HepG2 (cell line): ENCODE measurements around the gene CCL18. TPM values are rescaled to one million over a fixed set of nuclear protein-coding genes. Genes with fewer than 3 reads are reported as not detected.

Experiments used
- ATAC-seq: fragments of 200-7000 bp; cut with Tn5 transposase; 3 replicates; pipeline ENCODE4 v1.9.1; 2020; ENCODE audit warnings: mild to moderate bottlenecking, moderate library complexity
- BruUV-seq: library from RNA; stranded (reverse); fragments of 400-500 nt; replicated peaks from 2 replicates; lab custom pipeline; 2021; lab: Mats Ljungman, UMichigan
- CTCF ChIA-PET: fragments of 300-600 bp; formaldehyde crosslinking; extraction: SDS; loops from one replicate; lab custom pipeline; 2021; ENCODE audit warnings: low total read pairs, inconsistent platforms, low intra/inter-chr PET ratio; lab: Yijun Ruan, JAX
- POLR2A ChIA-PET: fragments of 350-600 bp; sonication (Branson Sonifier 250); formaldehyde crosslinking; loops from one replicate; lab custom pipeline; 2020; ENCODE audit warnings: antibody characterized with exemption, inconsistent platforms; lab: Yijun Ruan, JAX
- DNase-seq: peaks from one replicate; pipeline ENCODE4 v3.0.0-alpha.2; 2015; ENCODE audit warnings: low spot score
- FAIRE-seq: peaks from 3 replicates; lab custom pipeline; 2011; peaks lifted over from hg19 to GRCh38; lab: Jason Lieb, UNC
- H2AFZ ChIP-seq: one replicate; pipeline ENCODE4 v1.6.1; 2011; ENCODE audit warnings: low read length, inconsistent platforms
- H3K27ac ChIP-seq: fragments of 300-600 bp; 3 replicates; pipeline ENCODE4 v1.8.0; 2011; ENCODE audit warnings: mixed run types, mild to moderate bottlenecking, mixed read lengths, low read length, inconsistent platforms; ENCODE audit not compliant: insufficient read depth; ENCODE audit errors: extremely low read length
- H3K27me3 ChIP-seq, 2 experiments: fragments of 200-600 bp in 1 of 2; 2 replicates in 1 of 2; 3 replicates in 1 of 2; pipeline versions ENCODE4 v1.6.0 to v1.8.0; 2011; ENCODE audit warnings: low read length in 2 of 2, mild to moderate bottlenecking in 2 of 2, moderate library complexity in 2 of 2, inconsistent platforms in 1 of 2; ENCODE audit not compliant: insufficient read depth in 2 of 2, control insufficient read depth in 1 of 2
- H3K36me3 ChIP-seq, 2 experiments: fragments of 200-600 bp in 1 of 2; replicated peaks in 1 of 2; 2 replicates in 1 of 2; 3 replicates in 1 of 2; pipeline versions ENCODE4 v1.5.1 to v1.8.0; 2011; ENCODE audit warnings: low read length in 2 of 2, inconsistent platforms in 1 of 2; ENCODE audit not compliant: insufficient read depth in 2 of 2, control insufficient read depth in 1 of 2
- H3K4me1 ChIP-seq: 2 replicates; pipeline ENCODE4 v1.5.1; 2012; ENCODE audit warnings: low read length, inconsistent platforms; ENCODE audit not compliant: insufficient read depth
- H3K4me2 ChIP-seq: 2 replicates; pipeline ENCODE4 v1.6.0; 2011; ENCODE audit warnings: low read depth, low read length, inconsistent platforms
- H3K4me3 ChIP-seq, 3 experiments: fragments of 200-600 bp in 1 of 3; sonication (generic), shearing (Covaris generic) in 1 of 3; replicated peaks in 1 of 3; 2 replicates each; pipeline ENCODE4 v1.5.1; 2011 to 2016; ENCODE audit warnings: low read length in 3 of 3, inconsistent platforms in 2 of 3, low read depth in 2 of 3, mild to moderate bottlenecking in 2 of 3, control low read depth in 1 of 3, mixed read lengths in 1 of 3; ENCODE audit not compliant: insufficient read depth in 1 of 3
- H3K79me2 ChIP-seq: one replicate; pipeline ENCODE4 v1.6.1; 2011; ENCODE audit warnings: low read length, inconsistent platforms; ENCODE audit not compliant: insufficient read depth
- H3K9ac ChIP-seq: 2 replicates; pipeline ENCODE4 v1.6.0; 2011; ENCODE audit warnings: mild to moderate bottlenecking, low read depth, low read length, inconsistent platforms; ENCODE audit not compliant: insufficient read depth
- H3K9me3 ChIP-seq: 2 replicates; pipeline ENCODE4 v1.5.1; 2012; ENCODE audit warnings: mild to moderate bottlenecking, low read length
- H4K20me1 ChIP-seq: 2 replicates; pipeline ENCODE4 v1.6.0; 2011; ENCODE audit warnings: inconsistent platforms, mild to moderate bottlenecking, low read length, moderate library complexity; ENCODE audit not compliant: insufficient read depth
- HDAC1 ChIP-seq: sonication (generic); formaldehyde crosslinking; IDR thresholded peaks from 2 replicates; pipeline ENCODE4 v1.5.1; 2020; ENCODE audit warnings: mild to moderate bottlenecking, missing genetic modification reagents
- ZHX1 ChIP-seq: sonication (generic); formaldehyde crosslinking; IDR thresholded peaks from 2 replicates; pipeline ENCODE4 v1.8.1; 2022; ENCODE audit warnings: low read depth, mild to moderate bottlenecking, missing genetic modification reagents
- WGBS: methylation state at CpG from one replicate; pipeline ENCODE4 v1.1.6; 2017; ENCODE audit warnings: low lambda C conversion rate; 5-methylcytosine and 5-hydroxymethylcytosine counted together
- in situ Hi-C: cut with HindIII; loops from 2 replicates; pipeline ENCODE4 v1.10.0; 2017; ENCODE audit warnings: low pct_unique_long_range_greater_than_20kb; ENCODE audit not compliant: extremely low pct_ligation_motif_present
- intact Hi-C: fragments of 100-400 bp; cut with micrococcal nuclease; formaldehyde crosslinking; loops from one replicate; pipeline ENCODE4 v1.10.0; 2022; ENCODE audit not compliant: unreplicated experiment
- polyA plus RNA-seq, 8 experiments: library from polyadenylated mRNA; depleted of rRNA in 3 of 8; stranded (reverse) in 7 of 8; unstranded in 1 of 8; fragments of >200 nt; fragmentation: Illumina TruSeq in 4 of 8; extraction: Trizol in 4 of 8; gene quantifications; 2 replicates each; pipeline versions ENCODE4 v1.2.1 to v1.2.3, GENCODE V29; 2011 to 2016; ENCODE audit warnings: low read depth in 4 of 8, missing spikeins in 1 of 8, mixed read lengths in 1 of 8; ENCODE audit not compliant: insufficient read depth in 1 of 8
- total RNA-seq, 5 experiments: library from RNA; depleted of rRNA; stranded (reverse); fragments of >200 nt; fragmentation: Illumina TruSeq; extraction: Trizol; gene quantifications; 2 replicates each; pipeline ENCODE4 v1.2.3, GENCODE V29; 2016; ENCODE audit warnings: low read depth in 1 of 5
- TF ChIP-seq, protein P1 (sequence below): IDR thresholded peaks from 2 replicates; pipeline ENCODE4 v1.6.1; 2016
- TF ChIP-seq, protein P2 (sequence below): sonication (generic); formaldehyde crosslinking; IDR thresholded peaks from 2 replicates; pipeline ENCODE4 v1.5.0; 2020; ENCODE audit warnings: mild to moderate bottlenecking, missing genetic modification reagents

Gene CCL18
- total and polyA plus RNA-seq, 2 of the 13 experiments (the other 11 are each of a cell fraction or from before 2014, with no cell fraction given), result not detected

DNA sequence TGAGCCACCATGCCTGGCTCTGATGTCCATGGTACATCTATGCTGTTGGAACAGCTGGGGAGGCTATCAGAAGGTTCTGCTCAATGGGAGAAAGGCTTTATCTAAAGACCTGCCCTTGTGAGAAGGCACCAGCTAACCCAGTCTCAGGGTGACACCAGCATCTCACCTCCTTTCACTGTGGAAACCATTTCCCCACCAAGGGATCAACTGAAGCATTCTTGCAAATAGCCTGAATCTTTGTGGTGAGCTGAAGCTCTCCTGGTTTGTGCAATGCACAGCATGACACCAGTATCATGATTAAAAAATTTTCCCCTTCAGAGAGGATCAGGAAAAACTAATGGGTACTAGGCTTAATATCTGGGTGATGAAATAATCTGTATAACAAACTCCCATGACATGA lies 5.1 kb downstream of the CCL18 start (continued):
- TF ChIP-seq, protein P1, sequence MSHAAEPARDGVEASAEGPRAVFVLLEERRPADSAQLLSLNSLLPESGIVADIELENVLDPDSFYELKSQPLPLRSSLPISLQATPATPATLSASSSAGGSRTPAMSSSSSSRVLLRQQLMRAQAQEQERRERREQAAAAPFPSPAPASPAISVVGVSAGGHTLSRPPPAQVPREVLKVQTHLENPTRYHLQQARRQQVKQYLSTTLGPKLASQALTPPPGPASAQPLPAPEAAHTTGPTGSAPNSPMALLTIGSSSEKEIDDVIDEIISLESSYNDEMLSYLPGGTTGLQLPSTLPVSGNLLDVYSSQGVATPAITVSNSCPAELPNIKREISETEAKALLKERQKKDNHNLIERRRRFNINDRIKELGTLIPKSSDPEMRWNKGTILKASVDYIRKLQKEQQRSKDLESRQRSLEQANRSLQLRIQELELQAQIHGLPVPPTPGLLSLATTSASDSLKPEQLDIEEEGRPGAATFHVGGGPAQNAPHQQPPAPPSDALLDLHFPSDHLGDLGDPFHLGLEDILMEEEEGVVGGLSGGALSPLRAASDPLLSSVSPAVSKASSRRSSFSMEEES (CRISPR knock-in tag), result no peak
- TF ChIP-seq ZHX1 (CRISPR knock-in tag) (no peak), HDAC1 (CRISPR knock-in tag) (no peak)

DNA sequence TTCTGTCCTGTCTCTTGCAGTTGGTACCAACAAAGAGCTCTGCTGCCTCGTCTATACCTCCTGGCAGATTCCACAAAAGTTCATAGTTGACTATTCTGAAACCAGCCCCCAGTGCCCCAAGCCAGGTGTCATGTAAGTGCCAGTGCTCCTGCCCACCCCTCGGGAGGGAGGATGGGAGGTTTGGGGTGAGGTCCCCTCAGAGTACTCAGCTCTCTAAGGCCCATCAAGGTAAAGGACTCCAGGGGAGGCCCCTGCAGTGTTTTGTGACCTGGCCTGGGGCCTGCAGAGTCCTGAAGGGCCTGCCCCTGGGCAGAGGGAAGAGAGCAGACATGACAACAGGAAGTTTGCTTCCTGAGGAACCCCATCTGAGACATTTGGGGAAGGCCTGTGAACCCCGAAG lies 6.4 kb downstream of the CCL18 start:
- H3K9ac ChIP-seq, result no peak overlapping the region
- no peak overlapping the region for H3K4me3 ChIP-seq
- DNase-seq (no peak), ATAC-seq (no peak), FAIRE-seq (no peak)
- WGBS, result 0% methylated on average over 2 of the region's 3 CpGs
- no peak overlapping the region for H3K4me2 ChIP-seq
- H3K27me3 ChIP-seq, result peaks cover 0 to 16% of the 10 kb centered on the region in 2 experiments; a peak in 1 of 5 replicates
- POLR2A ChIA-PET, result no interaction called here
- no peaks in the 10 kb centered on the region for H3K79me2 ChIP-seq
- TF ChIP-seq, protein P2, sequence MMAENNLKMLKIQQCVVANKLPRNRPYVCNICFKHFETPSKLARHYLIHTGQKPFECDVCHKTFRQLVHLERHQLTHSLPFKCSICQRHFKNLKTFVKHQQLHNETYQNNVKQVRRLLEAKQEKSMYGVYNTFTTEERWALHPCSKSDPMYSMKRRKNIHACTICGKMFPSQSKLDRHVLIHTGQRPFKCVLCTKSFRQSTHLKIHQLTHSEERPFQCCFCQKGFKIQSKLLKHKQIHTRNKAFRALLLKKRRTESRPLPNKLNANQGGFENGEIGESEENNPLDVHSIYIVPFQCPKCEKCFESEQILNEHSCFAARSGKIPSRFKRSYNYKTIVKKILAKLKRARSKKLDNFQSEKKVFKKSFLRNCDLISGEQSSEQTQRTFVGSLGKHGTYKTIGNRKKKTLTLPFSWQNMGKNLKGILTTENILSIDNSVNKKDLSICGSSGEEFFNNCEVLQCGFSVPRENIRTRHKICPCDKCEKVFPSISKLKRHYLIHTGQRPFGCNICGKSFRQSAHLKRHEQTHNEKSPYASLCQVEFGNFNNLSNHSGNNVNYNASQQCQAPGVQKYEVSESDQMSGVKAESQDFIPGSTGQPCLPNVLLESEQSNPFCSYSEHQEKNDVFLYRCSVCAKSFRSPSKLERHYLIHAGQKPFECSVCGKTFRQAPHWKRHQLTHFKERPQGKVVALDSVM (CRISPR knock-in tag), result no peak
- H2AFZ ChIP-seq, result no peak overlapping the region
- no peaks in the 10 kb centered on the region for H3K4me1 ChIP-seq
- H4K20me1 ChIP-seq, result no peaks in the 10 kb centered on the region
- BruUV-seq, result no TSS peak
- intact Hi-C loops, result no loop called here
- no peak overlapping the region for H3K27ac ChIP-seq
- in situ Hi-C loops, result loop anchor here (5.0 kb wide), 1 partner anchor 98 kb away; no protein-coding TSS in a partner anchor
- H3K9me3 ChIP-seq, result no peaks in the 10 kb centered on the region
- CTCF ChIA-PET, result interaction anchor here (1.2 kb wide), 1 partner anchor 89 kb away, joined by 3 read pairs; the partner anchor contains the start of gene CCL16
- no peaks in the 10 kb centered on the region for H3K36me3 ChIP-seq
